HepG2 (cell line): Measurements from ENCODE around the gene COA7. TPM values are rescaled to one million over a fixed set of nuclear protein-coding genes. Genes with fewer than 3 reads are reported as not detected.

ENCODE experiments used
- ATAC-seq: fragments of 200-7000 bp; cut with Tn5 transposase; 3 replicates; pipeline ENCODE4 v1.9.1; 2020; ENCODE audit warnings: mild to moderate bottlenecking, moderate library complexity
- BruUV-seq: library from RNA; stranded (reverse); fragments of 400-500 nt; replicated peaks from 2 replicates; lab custom pipeline; 2021; lab: Mats Ljungman, UMichigan
- CTCF ChIA-PET: fragments of 300-600 bp; formaldehyde crosslinking; extraction: SDS; loops from one replicate; lab custom pipeline; 2021; ENCODE audit warnings: low total read pairs, inconsistent platforms, low intra/inter-chr PET ratio; lab: Yijun Ruan, JAX
- POLR2A ChIA-PET: fragments of 350-600 bp; sonication (Branson Sonifier 250); formaldehyde crosslinking; loops from one replicate; lab custom pipeline; 2020; ENCODE audit warnings: antibody characterized with exemption, inconsistent platforms; lab: Yijun Ruan, JAX
- DNase-seq: peaks from one replicate; pipeline ENCODE4 v3.0.0-alpha.2; 2015; ENCODE audit warnings: low spot score
- FAIRE-seq: peaks from 3 replicates; lab custom pipeline; 2011; peaks lifted over from hg19 to GRCh38; lab: Jason Lieb, UNC
- H2AFZ ChIP-seq: one replicate; pipeline ENCODE4 v1.6.1; 2011; ENCODE audit warnings: low read length, inconsistent platforms
- H3K27ac ChIP-seq: fragments of 300-600 bp; 3 replicates; pipeline ENCODE4 v1.8.0; 2011; ENCODE audit warnings: mixed run types, mild to moderate bottlenecking, mixed read lengths, low read length, inconsistent platforms; ENCODE audit not compliant: insufficient read depth; ENCODE audit errors: extremely low read length
- H3K27me3 ChIP-seq, 2 experiments: fragments of 200-600 bp in 1 of 2; 2 replicates in 1 of 2; 3 replicates in 1 of 2; pipeline versions ENCODE4 v1.6.0 to v1.8.0; 2011; ENCODE audit warnings: low read length in 2 of 2, mild to moderate bottlenecking in 2 of 2, moderate library complexity in 2 of 2, inconsistent platforms in 1 of 2; ENCODE audit not compliant: insufficient read depth in 2 of 2, control insufficient read depth in 1 of 2
- H3K36me3 ChIP-seq, 2 experiments: fragments of 200-600 bp in 1 of 2; replicated peaks in 1 of 2; 2 replicates in 1 of 2; 3 replicates in 1 of 2; pipeline versions ENCODE4 v1.5.1 to v1.8.0; 2011; ENCODE audit warnings: low read length in 2 of 2, inconsistent platforms in 1 of 2; ENCODE audit not compliant: insufficient read depth in 2 of 2, control insufficient read depth in 1 of 2
- H3K4me1 ChIP-seq: 2 replicates; pipeline ENCODE4 v1.5.1; 2012; ENCODE audit warnings: low read length, inconsistent platforms; ENCODE audit not compliant: insufficient read depth
- H3K4me2 ChIP-seq: 2 replicates; pipeline ENCODE4 v1.6.0; 2011; ENCODE audit warnings: low read depth, low read length, inconsistent platforms
- H3K4me3 ChIP-seq, 3 experiments: fragments of 200-600 bp in 1 of 3; sonication (generic), shearing (Covaris generic) in 1 of 3; replicated peaks in 1 of 3; 2 replicates each; pipeline ENCODE4 v1.5.1; 2011 to 2016; ENCODE audit warnings: low read length in 3 of 3, inconsistent platforms in 2 of 3, low read depth in 2 of 3, mild to moderate bottlenecking in 2 of 3, control low read depth in 1 of 3, mixed read lengths in 1 of 3; ENCODE audit not compliant: insufficient read depth in 1 of 3
- H3K79me2 ChIP-seq: one replicate; pipeline ENCODE4 v1.6.1; 2011; ENCODE audit warnings: low read length, inconsistent platforms; ENCODE audit not compliant: insufficient read depth
- H3K9ac ChIP-seq: 2 replicates; pipeline ENCODE4 v1.6.0; 2011; ENCODE audit warnings: mild to moderate bottlenecking, low read depth, low read length, inconsistent platforms; ENCODE audit not compliant: insufficient read depth
- H3K9me3 ChIP-seq: 2 replicates; pipeline ENCODE4 v1.5.1; 2012; ENCODE audit warnings: mild to moderate bottlenecking, low read length
- H4K20me1 ChIP-seq: 2 replicates; pipeline ENCODE4 v1.6.0; 2011; ENCODE audit warnings: inconsistent platforms, mild to moderate bottlenecking, low read length, moderate library complexity; ENCODE audit not compliant: insufficient read depth
- CCDC6 ChIP-seq: sonication (generic); formaldehyde crosslinking; IDR thresholded peaks from 2 replicates; pipeline ENCODE4 v1.8.1; 2022; ENCODE audit warnings: mild to moderate bottlenecking, missing genetic modification reagents, moderate library complexity
- CSRNP1 ChIP-seq: sonication (generic); formaldehyde crosslinking; IDR thresholded peaks from 2 replicates; pipeline ENCODE4 v1.8.1; 2023; ENCODE audit warnings: mild to moderate bottlenecking, missing genetic modification reagents
- MTF2 ChIP-seq: sonication (generic); formaldehyde crosslinking; IDR thresholded peaks from 2 replicates; pipeline ENCODE4 v1.5.0; 2020; ENCODE audit warnings: missing genetic modification reagents, borderline replicate concordance
- NAIF1 ChIP-seq: sonication (generic); formaldehyde crosslinking; IDR thresholded peaks from 2 replicates; pipeline ENCODE4 v1.5.0; 2020; ENCODE audit warnings: mild to moderate bottlenecking, missing genetic modification reagents, borderline replicate concordance
- PAF1 ChIP-seq: IDR thresholded peaks from 2 replicates; pipeline ENCODE4 v1.6.1; 2016; ENCODE audit warnings: missing genetic modification reagents, missing compliant biosample characterization
- TOE1 ChIP-seq: sonication (generic); formaldehyde crosslinking; IDR thresholded peaks from 2 replicates; pipeline ENCODE4 v1.4.0; 2020; ENCODE audit warnings: mild to moderate bottlenecking, missing genetic modification reagents
- ZFP36L1 ChIP-seq: sonication (generic); formaldehyde crosslinking; IDR thresholded peaks from 2 replicates; pipeline ENCODE4 v1.8.0; 2022; ENCODE audit warnings: mild to moderate bottlenecking, missing genetic modification reagents, moderate library complexity
- ZNF451 ChIP-seq: sonication (generic); formaldehyde crosslinking; IDR thresholded peaks from 2 replicates; pipeline ENCODE4 v1.5.0; 2020; ENCODE audit warnings: mild to moderate bottlenecking, missing genetic modification reagents
- ZNF597 ChIP-seq: sonication (generic); formaldehyde crosslinking; IDR thresholded peaks from 2 replicates; pipeline ENCODE4 v1.5.0; 2020; ENCODE audit warnings: missing genetic modification reagents
- WGBS: methylation state at CpG from one replicate; pipeline ENCODE4 v1.1.6; 2017; ENCODE audit warnings: low lambda C conversion rate; 5-methylcytosine and 5-hydroxymethylcytosine counted together
- in situ Hi-C: cut with HindIII; loops from 2 replicates; pipeline ENCODE4 v1.10.0; 2017; ENCODE audit warnings: low pct_unique_long_range_greater_than_20kb; ENCODE audit not compliant: extremely low pct_ligation_motif_present
- intact Hi-C: fragments of 100-400 bp; cut with micrococcal nuclease; formaldehyde crosslinking; loops from one replicate; pipeline ENCODE4 v1.10.0; 2022; ENCODE audit not compliant: unreplicated experiment
- polyA plus RNA-seq, 8 experiments: library from polyadenylated mRNA; depleted of rRNA in 3 of 8; stranded (reverse) in 7 of 8; unstranded in 1 of 8; fragments of >200 nt; fragmentation: Illumina TruSeq in 4 of 8; extraction: Trizol in 4 of 8; gene quantifications; 2 replicates each; pipeline versions ENCODE4 v1.2.1 to v1.2.3, GENCODE V29; 2011 to 2016; ENCODE audit warnings: low read depth in 4 of 8, missing spikeins in 1 of 8, mixed read lengths in 1 of 8; ENCODE audit not compliant: insufficient read depth in 1 of 8
- total RNA-seq, 5 experiments: library from RNA; depleted of rRNA; stranded (reverse); fragments of >200 nt; fragmentation: Illumina TruSeq; extraction: Trizol; gene quantifications; 2 replicates each; pipeline ENCODE4 v1.2.3, GENCODE V29; 2016; ENCODE audit warnings: low read depth in 1 of 5
- TF ChIP-seq, protein P1 (sequence below): sonication (generic); formaldehyde crosslinking; IDR thresholded peaks from 2 replicates; pipeline ENCODE4 v1.4.0; 2020; ENCODE audit warnings: missing genetic modification reagents, mild to moderate bottlenecking, borderline replicate concordance
- TF ChIP-seq, protein P2 (sequence below): sonication (generic); formaldehyde crosslinking; IDR thresholded peaks from 2 replicates; pipeline ENCODE4 v1.8.0; 2022; ENCODE audit warnings: mild to moderate bottlenecking, missing genetic modification reagents

COA7 gene
- total and polyA plus RNA-seq, 2 of the 13 experiments (the other 11 are each of a cell fraction or from before 2014, with no cell fraction given), result 12.3 to 30.4 TPM

GRCh38 chr1:52726265-52727113 is 28.3 kb upstream of the COA7 start, which contains the start of gene ZYG11B (continued):
- TF ChIP-seq, protein P1, sequence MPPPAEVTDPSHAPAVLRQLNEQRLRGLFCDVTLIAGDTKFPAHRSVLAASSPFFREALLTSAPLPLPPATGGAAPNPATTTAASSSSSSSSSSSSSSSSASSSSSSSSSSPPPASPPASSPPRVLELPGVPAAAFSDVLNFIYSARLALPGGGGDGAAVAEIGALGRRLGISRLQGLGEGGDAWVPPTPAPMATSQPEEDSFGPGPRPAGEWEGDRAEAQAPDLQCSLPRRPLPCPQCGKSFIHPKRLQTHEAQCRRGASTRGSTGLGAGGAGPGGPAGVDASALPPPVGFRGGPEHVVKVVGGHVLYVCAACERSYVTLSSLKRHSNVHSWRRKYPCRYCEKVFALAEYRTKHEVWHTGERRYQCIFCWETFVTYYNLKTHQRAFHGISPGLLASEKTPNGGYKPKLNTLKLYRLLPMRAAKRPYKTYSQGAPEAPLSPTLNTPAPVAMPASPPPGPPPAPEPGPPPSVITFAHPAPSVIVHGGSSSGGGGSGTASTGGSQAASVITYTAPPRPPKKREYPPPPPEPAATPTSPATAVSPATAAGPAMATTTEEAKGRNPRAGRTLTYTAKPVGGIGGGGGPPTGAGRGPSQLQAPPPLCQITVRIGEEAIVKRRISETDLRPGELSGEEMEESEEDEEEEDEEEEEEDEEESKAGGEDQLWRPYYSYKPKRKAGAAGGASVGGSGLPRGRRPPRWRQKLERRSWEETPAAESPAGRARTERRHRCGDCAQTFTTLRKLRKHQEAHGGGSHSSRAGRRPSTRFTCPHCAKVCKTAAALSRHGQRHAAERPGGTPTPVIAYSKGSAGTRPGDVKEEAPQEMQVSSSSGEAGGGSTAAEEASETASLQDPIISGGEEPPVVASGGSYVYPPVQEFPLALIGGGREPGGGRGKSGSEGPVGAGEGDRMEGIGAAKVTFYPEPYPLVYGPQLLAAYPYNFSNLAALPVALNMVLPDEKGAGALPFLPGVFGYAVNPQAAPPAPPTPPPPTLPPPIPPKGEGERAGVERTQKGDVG (CRISPR knock-in tag), result no peak
- no peak for TF ChIP-seq ZNF597 (CRISPR knock-in tag)
- TF ChIP-seq, all 625 proteins: peak for 103

DNA sequence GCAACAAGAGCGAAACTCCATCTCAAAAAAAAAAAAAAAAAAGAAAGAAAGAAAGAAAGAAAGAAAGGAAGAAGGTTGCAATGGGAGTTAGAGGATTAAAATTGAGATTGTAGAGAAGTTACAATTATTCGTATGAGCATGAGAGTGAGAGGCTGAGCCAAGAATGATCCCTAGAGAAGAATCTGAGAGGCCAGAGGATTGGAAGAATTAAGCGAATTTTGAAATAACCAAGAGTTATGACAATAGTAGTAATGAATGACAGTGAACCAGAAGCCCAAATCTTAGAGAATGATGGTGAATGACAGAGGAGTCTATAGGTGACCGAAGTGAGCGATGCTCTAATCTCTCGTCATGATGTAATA is 27.7 kb upstream of the COA7 start:
- CTCF ChIA-PET, result no interaction called here
- WGBS, result 10% methylated on average over 6 of the region's 6 CpGs
- TF ChIP-seq MTF2 (CRISPR knock-in tag), result no peak
- TF ChIP-seq ZNF451, result no peak
- TF ChIP-seq CCDC6 (CRISPR knock-in tag), result 0 out of 2 replicates have a peak, but pooled peaks have one; percentile 18
- 0 out of 2 replicates have a peak, but pooled peaks have one; percentile 67 for TF ChIP-seq NAIF1 (CRISPR knock-in tag)
- TF ChIP-seq CSRNP1 (CRISPR knock-in tag), result 0 out of 2 replicates have a peak, but pooled peaks have one; percentile 12
- no peak for TF ChIP-seq PAF1 (CRISPR knock-in tag)
- TF ChIP-seq, protein P2, sequence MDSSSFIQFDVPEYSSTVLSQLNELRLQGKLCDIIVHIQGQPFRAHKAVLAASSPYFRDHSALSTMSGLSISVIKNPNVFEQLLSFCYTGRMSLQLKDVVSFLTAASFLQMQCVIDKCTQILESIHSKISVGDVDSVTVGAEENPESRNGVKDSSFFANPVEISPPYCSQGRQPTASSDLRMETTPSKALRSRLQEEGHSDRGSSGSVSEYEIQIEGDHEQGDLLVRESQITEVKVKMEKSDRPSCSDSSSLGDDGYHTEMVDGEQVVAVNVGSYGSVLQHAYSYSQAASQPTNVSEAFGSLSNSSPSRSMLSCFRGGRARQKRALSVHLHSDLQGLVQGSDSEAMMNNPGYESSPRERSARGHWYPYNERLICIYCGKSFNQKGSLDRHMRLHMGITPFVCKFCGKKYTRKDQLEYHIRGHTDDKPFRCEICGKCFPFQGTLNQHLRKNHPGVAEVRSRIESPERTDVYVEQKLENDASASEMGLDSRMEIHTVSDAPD (CRISPR knock-in tag), result no peak
- TF ChIP-seq TOE1 (CRISPR knock-in tag), result no peak
- no peak for TF ChIP-seq ZFP36L1 (CRISPR knock-in tag)

More for the DNA sequence above, 27.7 kb upstream of the COA7 start:
- peak overlapping the region; percentile 53 to 92 (median 90) for H3K4me3 ChIP-seq
- DNase-seq, result no peak
- ATAC-seq, result no peak
- H3K4me1 ChIP-seq, result peaks cover 34% of the 10 kb centered on the region
- no peak overlapping the region for H3K27ac ChIP-seq
- H3K36me3 ChIP-seq, result no peaks in the 10 kb centered on the region
- no peak for FAIRE-seq
- H2AFZ ChIP-seq, result peak overlapping the region; percentile 99
- POLR2A ChIA-PET, result interaction anchor here (0.8 to 2.5 kb wide), 6 partner anchors 12 to 420 kb away, joined by 3 to 21 read pairs (median 4); partner anchors contain the start of genes ECHDC2 and SCP2
- no peaks in the 10 kb centered on the region; a peak in 2 of 5 replicates for H3K27me3 ChIP-seq
- peaks cover 24% of the 10 kb centered on the region for H3K79me2 ChIP-seq
- no peaks in the 10 kb centered on the region; the same call in 1 of the 2 replicates for H4K20me1 ChIP-seq
- in situ Hi-C loops, result no loop called here
- peak overlapping the region; percentile 94 for H3K4me2 ChIP-seq
- BruUV-seq, result no TSS peak
- no peaks in the 10 kb centered on the region for H3K9me3 ChIP-seq
- H3K9ac ChIP-seq, result peak overlapping the region; percentile 59
- intact Hi-C loops, result loop anchor here (2.0 kb wide), 1 partner anchor 25 kb away; no protein-coding TSS in a partner anchor
